Naive thymus-derived CD4-positive, alpha-beta T cell (primary cell): ENCODE measurements around the gene TSPAN14. TPM values are rescaled to one million over a fixed set of nuclear protein-coding genes. Genes with fewer than 3 reads are reported as not detected.

Experiments used
- ATAC-seq: fragments of 150-1000 bp; cut with Tn5 transposase; 2 replicates; pipeline ENCODE4 v1.10.0; 2021; ENCODE audit warnings: mild to moderate bottlenecking, moderate library complexity
- CTCF ChIA-PET: fragments of 350-600 bp; sonication (Branson Sonifier 250); formaldehyde crosslinking; loops from one replicate; lab custom pipeline; 2021; ENCODE audit warnings: antibody characterized with exemption; lab: Charles Lee
- POLR2A ChIA-PET: fragments of 350-600 bp; sonication (Branson Sonifier 250); formaldehyde crosslinking; loops from one replicate; lab custom pipeline; 2021; ENCODE audit warnings: antibody characterized with exemption, inconsistent platforms; lab: Charles Lee
- DNase-seq, 9 donors: peaks; one replicate each; pipeline versions ENCODE4 v3.0.0 to v3.0.0-alpha.2; 2020 to 2022; ENCODE audit warnings: mixed read lengths in 1 of 9
- H3K27ac ChIP-seq: one replicate; pipeline ENCODE4 v1.7.0; 2013; ENCODE audit warnings: mild to moderate bottlenecking, low read depth, low read length, moderate library complexity
- H3K27me3 ChIP-seq, 2 donors: one replicate each; pipeline ENCODE4 v1.7.0; 2013; ENCODE audit warnings: low read length in 2 of 2, mild to moderate bottlenecking in 2 of 2, moderate library complexity in 2 of 2; ENCODE audit not compliant: control insufficient read depth in 2 of 2, insufficient read depth in 2 of 2
- H3K36me3 ChIP-seq, 3 experiments: 1 replicate in 2 of 3; 2 replicates in 1 of 3; pipeline ENCODE4 v1.7.0; 2013; ENCODE audit warnings: low read length in 3 of 3, mild to moderate bottlenecking in 3 of 3, moderate library complexity in 1 of 3; ENCODE audit not compliant: insufficient read depth in 3 of 3, control insufficient read depth in 2 of 3
- H3K4me1 ChIP-seq, 2 donors: one replicate each; pipeline ENCODE4 v1.7.0; 2013; ENCODE audit warnings: low read length in 2 of 2, mild to moderate bottlenecking in 2 of 2, moderate library complexity in 1 of 2; ENCODE audit not compliant: control insufficient read depth in 2 of 2, insufficient read depth in 2 of 2
- H3K4me3 ChIP-seq: 2 replicates; pipeline ENCODE4 v1.7.0; 2013; ENCODE audit warnings: mild to moderate bottlenecking, low read length
- H3K9me3 ChIP-seq, 3 experiments: 1 replicate in 2 of 3; 2 replicates in 1 of 3; pipeline ENCODE4 v1.7.0; 2013; ENCODE audit warnings: low read length in 3 of 3; ENCODE audit not compliant: control insufficient read depth in 2 of 3
- H3K27ac Mint-ChIP-seq, 9 donors: one replicate each; pipeline ENCODE4 v1.8.0; 2020 to 2022; ENCODE audit warnings: mixed read lengths in 9 of 9, mild to moderate bottlenecking in 8 of 9, moderate library complexity in 5 of 9, inconsistent platforms in 2 of 9
- H3K27me3 Mint-ChIP-seq, 5 donors: one replicate each; pipeline ENCODE4 v1.8.0; 2021 to 2022; ENCODE audit warnings: mixed read lengths in 5 of 5, mild to moderate bottlenecking in 1 of 5
- H3K36me3 Mint-ChIP-seq, 5 donors: one replicate each; pipeline ENCODE4 v1.8.0; 2020 to 2022; ENCODE audit warnings: mixed read lengths in 5 of 5, mild to moderate bottlenecking in 3 of 5, inconsistent platforms in 1 of 5
- H3K4me1 Mint-ChIP-seq, 7 donors: one replicate each; pipeline ENCODE4 v1.8.0; 2020 to 2022; ENCODE audit warnings: mixed read lengths in 7 of 7, mild to moderate bottlenecking in 3 of 7, inconsistent platforms in 1 of 7
- H3K4me3 Mint-ChIP-seq, 10 donors: one replicate each; pipeline ENCODE4 v1.8.0; 2020 to 2022; ENCODE audit warnings: mild to moderate bottlenecking in 10 of 10, mixed read lengths in 10 of 10, moderate library complexity in 6 of 10, inconsistent platforms in 2 of 10
- H3K9me3 Mint-ChIP-seq, 11 donors: one replicate each; pipeline ENCODE4 v1.8.0; 2020 to 2022; ENCODE audit warnings: mixed read lengths in 11 of 11, mild to moderate bottlenecking in 4 of 11, inconsistent platforms in 1 of 11, moderate library complexity in 1 of 11
- intact Hi-C, 2 donors: fragments of 100-400 bp; cut with micrococcal nuclease; formaldehyde crosslinking; loops; one replicate each; pipeline ENCODE4 v1.15.1; 2023
- polyA plus RNA-seq, 2 donors: library from polyadenylated mRNA; unstranded; fragments of 300-500 nt; fragmentation: Illumina TruSeq; gene quantifications; one replicate each; pipeline ENCODE4 v1.2.3, GENCODE V29; 2021
- total RNA-seq, 6 experiments: library from RNA in 5 of 6; stranded (reverse) in 5 of 6; gene quantifications; 1 replicate in 5 of 6; 2 replicates in 1 of 6; pipeline ENCODE4 v1.2.3 and lab custom pipeline; 2021 to 2026

The TSPAN14 gene
- total and polyA plus RNA-seq, 7 experiments from 2014 or later = 135 to 386 (median 161) TPM

DNA sequence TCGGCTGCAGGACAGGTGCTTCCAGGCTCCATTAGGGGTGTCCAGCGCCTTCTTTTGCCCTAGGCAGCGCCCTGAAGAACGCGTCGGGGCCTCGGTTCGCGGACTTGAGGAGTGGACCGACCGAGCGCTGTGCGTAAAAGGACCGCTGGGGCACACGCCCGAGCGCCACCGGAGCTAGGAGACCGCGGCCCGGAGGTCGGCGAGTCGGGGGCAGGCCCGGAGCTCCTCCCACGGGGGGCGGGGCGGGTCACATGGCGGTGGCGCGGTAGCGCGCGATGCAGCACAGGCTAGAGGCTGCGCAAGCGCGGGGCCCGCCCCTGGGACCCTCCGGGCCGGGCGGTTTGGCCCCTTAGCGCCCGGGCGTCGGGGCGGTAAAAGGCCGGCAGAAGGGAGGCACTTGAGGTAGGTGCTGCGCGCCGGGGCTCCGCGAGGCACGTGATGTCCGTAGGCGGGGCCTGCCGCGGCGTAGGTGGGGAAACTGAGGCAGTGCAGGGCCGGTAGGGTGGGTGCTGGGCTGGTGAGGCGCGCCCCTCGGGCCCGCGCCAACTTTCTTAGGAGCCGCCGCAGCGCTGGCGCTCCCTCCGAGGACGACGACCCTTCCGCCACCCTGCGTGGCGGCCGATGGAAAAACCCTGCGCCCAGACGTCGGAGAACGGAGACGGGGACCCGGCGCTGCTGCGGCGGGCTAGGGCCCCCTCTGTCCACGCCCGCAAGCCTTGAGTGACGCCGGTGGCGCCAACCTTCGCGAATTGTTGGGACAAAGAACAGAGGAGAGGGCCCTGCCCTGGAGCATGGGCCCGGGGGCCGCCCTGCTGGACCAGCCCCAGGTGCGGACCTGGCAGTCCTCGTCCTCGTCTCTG lies 45.6 kb upstream of the TSPAN14 start, which contains the start of gene PRXL2A:
Gene PRXL2A (plus strand): TSS at position 310 of the 860 bp plus-strand sequence. CDS start 11,917 bp downstream, outside the sequence.
- H3K36me3 Mint-ChIP-seq = peaks cover 0 to 4% (median 0%) of the 10 kb centered on the region in 5 donors
- ChIA-PET POLR2A (interaction anchor here (0.6 to 1.5 kb wide), 3 partner anchors 11 to 52 kb away, joined by 3 to 4 read pairs (median 4); no protein-coding TSS in a partner anchor), CTCF (interaction anchor here (0.6 to 1.7 kb wide), 6 partner anchors 22 to 369 kb away, joined by 3 to 7 read pairs (median 3); no protein-coding TSS in a partner anchor)
- Histone ChIP-seq H3K36me3 (peaks cover 0 to 8% (median 0%) of the 10 kb centered on the region in 3 experiments), H3K4me1 (peaks cover 0 to 10% of the 10 kb centered on the region in 2 donors), H3K4me3 (peak within 1 kb of the TSS; percentile 73), H3K9me3 (no peaks in the 10 kb centered on the region), H3K27me3 (no peaks in the 10 kb centered on the region), H3K27ac (peak within 1 kb of the TSS; percentile 71)
- ATAC-seq = peak; percentile 97
- peaks cover 0 to 28% (median 0%) of the 10 kb centered on the region in 5 donors for H3K27me3 Mint-ChIP-seq
- peak within 1 kb of the TSS; percentile 43 to 88 (median 82) for H3K27ac Mint-ChIP-seq
- H3K4me1 Mint-ChIP-seq = peaks cover 27 to 55% (median 36%) of the 10 kb centered on the region in 7 donors
- DNase-seq = peak; percentile 66 to 87 (median 76)
- peak within 1 kb of the TSS; percentile 82 to 98 (median 92) for H3K4me3 Mint-ChIP-seq
- intact Hi-C loops = loop anchor here (2.0 to 5.0 kb wide), 3 partner anchors 26 to 36 kb away; no protein-coding TSS in a partner anchor
- no peaks in the 10 kb centered on the region for H3K9me3 Mint-ChIP-seq

DNA sequence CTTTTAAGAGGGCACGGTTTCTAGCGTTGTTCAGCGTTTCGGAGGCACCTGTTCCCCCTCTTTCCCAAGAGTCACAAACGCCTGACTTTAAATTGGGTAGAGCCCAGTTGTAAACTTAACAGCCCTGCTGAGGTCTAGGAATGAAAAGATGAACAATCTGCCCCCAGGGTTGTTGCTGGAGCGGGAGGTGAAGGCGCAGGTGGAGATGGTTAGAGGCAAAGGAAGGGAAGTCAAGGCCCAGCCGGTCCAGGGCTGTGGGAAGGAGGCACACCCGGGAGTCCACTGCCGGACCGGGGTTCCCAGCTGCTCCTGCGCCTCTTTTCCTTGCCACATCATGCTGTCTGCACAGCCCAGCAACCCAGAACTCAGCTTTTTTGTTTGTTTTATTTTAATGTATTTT lies 45.0 kb upstream of the TSPAN14 start:
- ChIA-PET POLR2A (interaction anchor here (0.8 kb wide), 1 partner anchor 97 kb away, joined by 3 read pairs; no protein-coding TSS in a partner anchor), CTCF (interaction anchor here (0.6 kb wide), 1 partner anchor 370 kb away, joined by 3 read pairs; no protein-coding TSS in a partner anchor)
- H3K4me1 ChIP-seq = peaks cover 0 to 10% of the 10 kb centered on the region in 2 donors
- no peaks in the 10 kb centered on the region for H3K27me3 ChIP-seq
- H3K27ac Mint-ChIP-seq = peak overlapping the region; percentile 22 to 65 (median 43)
- peak overlapping the region; percentile 71 for H3K27ac ChIP-seq
- H3K4me3 ChIP-seq = peak overlapping the region; percentile 73
- no peak for ATAC-seq
- intact Hi-C loops = loop anchor here (2.0 to 5.0 kb wide), 3 partner anchors 26 to 36 kb away; no protein-coding TSS in a partner anchor
- peak overlapping the region; percentile 80 to 98 (median 91) for H3K4me3 Mint-ChIP-seq
- peaks cover 0 to 4% (median 0%) of the 10 kb centered on the region in 5 donors for H3K36me3 Mint-ChIP-seq
- H3K9me3 Mint-ChIP-seq = no peaks in the 10 kb centered on the region
- peaks cover 0 to 28% (median 0%) of the 10 kb centered on the region in 5 donors for H3K27me3 Mint-ChIP-seq
- no peaks in the 10 kb centered on the region for H3K9me3 ChIP-seq
- DNase-seq = no peak
- H3K36me3 ChIP-seq = peaks cover 0 to 8% (median 0%) of the 10 kb centered on the region in 3 experiments
- H3K4me1 Mint-ChIP-seq = peaks cover 27 to 57% (median 42%) of the 10 kb centered on the region in 7 donors

DNA sequence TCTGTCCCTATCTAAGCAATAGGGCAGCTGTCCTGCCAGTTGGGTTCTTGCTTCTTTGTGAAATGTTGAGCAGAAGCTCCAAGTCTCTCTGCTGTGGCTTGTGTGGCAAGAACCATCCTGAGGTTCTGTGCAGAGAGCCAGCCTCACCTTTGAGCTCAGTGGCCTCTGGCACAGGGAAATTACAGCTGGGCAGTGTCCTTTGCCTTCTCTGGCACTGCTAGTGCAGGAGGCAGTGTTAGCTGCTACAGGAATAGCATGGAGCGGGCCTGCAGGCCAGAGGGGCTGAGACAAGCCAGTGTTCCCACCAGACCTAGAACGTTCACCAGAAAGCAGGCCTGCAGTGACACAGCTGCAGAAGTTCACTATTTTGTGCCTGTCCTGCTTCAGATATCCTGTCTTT lies 44.0 kb upstream of the TSPAN14 start:
- no peak overlapping the region for H3K27ac ChIP-seq
- H3K27me3 ChIP-seq = no peaks in the 10 kb centered on the region
- DNase-seq = no peak
- Mint-ChIP-seq H3K27me3 (peaks cover 0 to 23% (median 0%) of the 10 kb centered on the region in 5 donors), H3K4me1 (peaks cover 27 to 57% (median 42%) of the 10 kb centered on the region in 7 donors), H3K4me3 (peak overlapping the region; percentile 23 to 94 (median 88)), H3K27ac (peak overlapping the region in 1 of 9 donors; percentile 15), H3K9me3 (no peaks in the 10 kb centered on the region), H3K36me3 (peaks cover 0 to 4% (median 0%) of the 10 kb centered on the region in 5 donors)
- peaks cover 0 to 8% (median 0%) of the 10 kb centered on the region in 3 experiments for H3K36me3 ChIP-seq
- CTCF ChIA-PET = interaction anchor here (0.9 kb wide), 1 partner anchor 95 kb away, joined by 3 read pairs; no protein-coding TSS in a partner anchor
- no peak overlapping the region for H3K4me3 ChIP-seq
- intact Hi-C loops = no loop called here
- no peak for ATAC-seq
- H3K4me1 ChIP-seq = peaks cover 0 to 10% of the 10 kb centered on the region in 2 donors
- POLR2A ChIA-PET = interaction anchor here (0.8 kb wide), 1 partner anchor 58 kb away, joined by 3 read pairs; no protein-coding TSS in a partner anchor
- H3K9me3 ChIP-seq = no peaks in the 10 kb centered on the region

DNA sequence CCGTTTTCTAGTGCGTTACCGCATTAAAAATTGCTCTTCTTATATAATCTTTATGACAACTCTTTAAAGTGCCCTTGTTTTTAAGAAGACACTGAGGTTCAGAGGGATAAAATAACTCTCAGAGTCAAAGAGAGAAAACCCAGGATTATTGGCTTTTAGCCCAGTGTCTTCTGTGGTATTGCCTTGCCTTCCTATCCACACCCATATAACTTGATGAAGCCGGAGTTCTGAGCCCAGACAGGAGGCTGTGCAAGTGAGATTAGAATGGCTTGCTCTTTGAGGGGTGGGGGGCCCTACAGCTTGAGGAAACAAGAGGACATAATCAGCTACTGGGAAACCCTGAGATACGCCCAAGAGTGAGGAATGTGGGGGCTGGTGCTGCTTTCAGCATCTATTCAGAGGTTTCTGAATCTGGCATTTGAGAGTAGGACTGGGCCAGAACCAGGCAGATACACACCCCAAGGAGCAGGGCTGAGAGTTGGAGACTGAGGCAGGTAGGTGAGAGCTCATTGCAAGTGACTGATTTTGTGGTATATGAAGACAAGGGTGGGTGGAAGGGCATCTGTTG lies 43.4 kb upstream of the TSPAN14 start:
- Mint-ChIP-seq H3K4me1 (peaks cover 30 to 59% (median 45%) of the 10 kb centered on the region in 7 donors), H3K9me3 (no peaks in the 10 kb centered on the region), H3K27me3 (peaks cover 0 to 19% (median 0%) of the 10 kb centered on the region in 5 donors), H3K27ac (no peak overlapping the region), H3K4me3 (peak overlapping the region in 3 of 10 donors; percentile 4 to 84 (median 39)), H3K36me3 (peaks cover 0 to 7% (median 0%) of the 10 kb centered on the region in 5 donors)
- ChIA-PET POLR2A (interaction anchor here (0.8 kb wide), 1 partner anchor 58 kb away, joined by 3 read pairs; no protein-coding TSS in a partner anchor), CTCF (interaction anchor here (0.9 kb wide), 1 partner anchor 94 kb away, joined by 3 read pairs; no protein-coding TSS in a partner anchor)
- Histone ChIP-seq H3K36me3 (peaks cover 0 to 8% (median 0%) of the 10 kb centered on the region in 3 experiments), H3K27me3 (no peaks in the 10 kb centered on the region), H3K9me3 (no peaks in the 10 kb centered on the region), H3K27ac (no peak overlapping the region), H3K4me1 (peaks cover 0 to 10% of the 10 kb centered on the region in 2 donors), H3K4me3 (no peak overlapping the region)
- ATAC-seq (no peak), DNase-seq (no peak)
- intact Hi-C loops = no loop called here

DNA sequence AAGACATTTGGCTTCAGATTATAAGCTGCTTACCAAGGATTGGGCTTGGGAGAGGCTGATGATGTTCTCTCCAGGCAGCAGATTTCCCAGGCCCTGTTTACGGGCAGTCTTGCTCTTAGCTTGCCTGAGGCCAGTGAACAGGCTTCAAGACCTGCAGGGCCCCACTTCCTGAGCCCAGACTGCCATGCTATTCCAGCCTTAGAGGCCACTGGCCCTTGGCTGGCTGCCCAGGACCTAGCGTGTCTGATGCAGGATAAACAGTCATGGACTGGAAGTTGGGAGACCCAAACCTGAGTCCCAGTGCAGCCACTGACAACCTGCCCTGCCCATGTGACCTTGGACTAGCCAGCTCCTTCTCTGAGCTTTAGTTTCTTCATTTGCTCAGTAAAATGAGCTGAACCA lies 42.8 kb upstream of the TSPAN14 start:
- H3K9me3 Mint-ChIP-seq = no peaks in the 10 kb centered on the region
- H3K4me1 Mint-ChIP-seq = peaks cover 31 to 60% (median 45%) of the 10 kb centered on the region in 7 donors
- Histone ChIP-seq H3K4me3 (no peak overlapping the region), H3K36me3 (peaks cover 0 to 8% (median 0%) of the 10 kb centered on the region in 3 experiments), H3K27me3 (no peaks in the 10 kb centered on the region), H3K4me1 (peaks cover 0 to 10% of the 10 kb centered on the region in 2 donors), H3K27ac (no peak overlapping the region), H3K9me3 (no peaks in the 10 kb centered on the region)
- ChIA-PET POLR2A (no interaction called here), CTCF (no interaction called here)
- ATAC-seq = no peak
- peaks cover 0 to 8% (median 0%) of the 10 kb centered on the region in 5 donors for H3K36me3 Mint-ChIP-seq
- no peak overlapping the region for H3K27ac Mint-ChIP-seq
- peak overlapping the region in 1 of 10 donors; percentile 4 for H3K4me3 Mint-ChIP-seq
- intact Hi-C loops = no loop called here
- DNase-seq = no peak
- peaks cover 0 to 14% (median 0%) of the 10 kb centered on the region in 5 donors for H3K27me3 Mint-ChIP-seq
